HG03175 (cell line): ENCODE measurements around the gene MLLT10.

Experiments used
- ATAC-seq: cut with Tn5 transposase; IDR thresholded peaks from one replicate; pipeline ENCODE4 v1.9.1; 2021; ENCODE audit warnings: mild to moderate bottlenecking, moderate library complexity; ENCODE audit not compliant: unreplicated experiment

Gene MLLT10

DNA sequence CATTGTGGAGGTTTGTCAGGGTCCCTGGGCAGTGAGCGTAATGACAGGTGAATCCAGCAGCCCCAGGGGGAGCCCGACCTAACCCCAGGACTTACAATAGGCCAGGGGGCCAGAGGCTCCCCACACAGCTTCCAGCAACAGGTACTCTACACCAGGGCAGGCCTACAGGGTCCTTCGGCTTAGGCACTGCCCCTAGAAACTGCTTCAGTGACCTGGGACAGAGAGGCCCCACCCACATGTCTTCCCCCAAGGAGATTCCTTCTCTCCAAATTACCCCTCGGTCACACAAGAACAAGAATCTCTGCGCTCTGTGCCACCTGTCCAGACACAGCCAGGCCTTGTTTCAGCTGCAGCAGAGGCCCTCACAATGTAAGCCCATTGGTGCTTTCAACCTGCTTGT lies 32.9 kb upstream of the MLLT10 start:
- no peak for ATAC-seq

- no peak for ATAC-seq
These were observed 32.2 kb upstream of the MLLT10 start for GRCh38 chr10:21501731-21502347.

- ATAC-seq, result no peak
These were observed 31.7 kb upstream of the MLLT10 start for GRCh38 chr10:21502348-21502740.

DNA sequence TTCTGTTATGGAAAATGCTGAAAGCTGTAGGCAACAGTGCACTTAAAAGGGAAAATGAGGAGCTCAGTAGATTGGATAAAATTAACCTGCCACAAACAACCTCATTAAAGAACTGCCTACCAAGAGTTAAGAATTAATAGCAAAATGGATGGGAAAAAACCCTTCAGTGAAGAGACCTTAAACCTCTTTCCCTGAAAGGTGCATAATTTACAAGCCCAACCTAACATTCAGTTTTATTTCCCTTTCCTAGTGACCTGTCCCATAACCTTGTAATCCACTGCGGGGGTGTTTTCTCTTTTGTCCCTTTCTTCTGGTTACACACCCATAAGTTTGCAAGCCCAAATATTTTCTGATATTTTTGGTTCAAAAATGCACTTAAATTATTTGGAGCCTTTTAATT lies 30.5 kb upstream of the MLLT10 start:
- no peak for ATAC-seq

- ATAC-seq, result no peak
These were observed 28.2 kb upstream of the MLLT10 start for GRCh38 chr10:21505711-21506278.

GRCh38 chr10:21506351-21506750 lies 27.7 kb upstream of the MLLT10 start:
- ATAC-seq, result no peak

- no peak for ATAC-seq
These were observed 26.9 kb upstream of the MLLT10 start for GRCh38 chr10:21507150-21507549.

GRCh38 chr10:21508706-21509331 lies 25.2 kb upstream of the MLLT10 start:
- no peak for ATAC-seq

DNA sequence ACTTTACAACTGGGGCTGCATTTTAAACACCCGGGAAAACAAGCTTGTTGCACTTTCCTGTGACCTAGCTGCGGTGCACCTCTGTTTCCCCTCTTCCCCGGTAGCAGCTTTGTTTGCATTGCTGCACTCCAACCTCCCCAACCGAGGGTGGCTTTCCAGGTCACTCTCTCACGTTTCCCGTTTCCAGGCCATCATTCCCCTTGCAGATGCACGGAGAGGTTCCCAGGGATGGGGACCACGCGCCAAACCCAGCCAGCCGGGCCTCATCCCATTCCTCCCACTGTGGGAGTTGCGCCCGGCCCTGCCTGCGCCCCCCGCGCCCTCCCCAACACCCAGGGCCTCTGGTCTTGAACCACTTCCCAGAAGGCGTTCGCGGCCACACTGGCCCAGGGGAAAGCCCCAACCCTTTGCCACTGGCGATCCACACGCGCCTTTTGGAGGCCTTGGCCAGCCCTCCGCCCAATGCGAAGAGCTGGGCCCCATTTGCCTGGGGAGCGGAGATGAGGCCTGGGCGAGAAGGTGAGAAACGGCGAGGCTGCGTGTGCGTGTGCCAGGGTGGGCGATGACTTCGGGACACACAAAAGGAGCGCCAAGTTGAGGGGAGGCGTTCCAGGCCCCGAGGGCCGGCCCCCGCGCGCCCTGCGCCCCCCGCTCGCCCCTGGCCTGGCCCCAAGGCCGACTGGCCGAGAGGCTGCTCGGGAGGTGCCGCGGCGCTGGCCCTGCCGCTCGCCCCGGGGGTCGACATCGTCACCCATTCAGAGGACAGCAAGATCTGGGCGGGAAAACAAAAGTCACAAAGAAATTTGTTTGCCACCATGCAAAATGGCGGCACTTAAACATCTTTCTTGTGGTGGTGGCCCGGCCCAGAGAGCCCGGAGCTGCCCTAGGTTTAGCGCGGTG lies 24.4 kb upstream of the MLLT10 start:
- ATAC-seq, result no peak

GRCh38 chr10:21510241-21511094 lies 23.6 kb upstream of the MLLT10 start:
- no peak for ATAC-seq

DNA sequence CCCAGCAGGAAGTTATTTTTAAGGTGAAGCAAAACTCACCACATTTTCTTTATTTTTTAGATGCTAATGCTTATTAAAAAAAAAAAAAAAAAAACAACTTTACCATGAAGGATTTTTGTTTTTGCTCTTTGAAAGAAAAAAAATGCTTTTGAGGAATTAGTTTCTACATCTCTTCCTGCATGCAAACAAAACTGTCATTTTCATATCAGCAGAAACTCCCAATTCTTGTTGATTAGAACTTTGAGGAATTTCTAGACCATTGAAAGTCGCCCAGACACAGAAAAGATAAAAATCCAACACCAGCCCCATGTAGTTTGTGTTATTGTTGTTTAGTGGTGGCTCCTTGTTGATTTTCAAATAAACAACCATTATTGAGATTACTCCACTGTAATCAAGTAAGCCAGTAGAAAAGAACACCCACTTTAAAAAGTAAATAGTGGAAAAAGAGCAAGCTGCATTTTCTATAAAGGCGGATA lies 22.9 kb upstream of the MLLT10 start:
- no peak for ATAC-seq

- no peak for ATAC-seq
These were observed 22.0 kb upstream of the MLLT10 start for GRCh38 chr10:21511946-21512572.

DNA sequence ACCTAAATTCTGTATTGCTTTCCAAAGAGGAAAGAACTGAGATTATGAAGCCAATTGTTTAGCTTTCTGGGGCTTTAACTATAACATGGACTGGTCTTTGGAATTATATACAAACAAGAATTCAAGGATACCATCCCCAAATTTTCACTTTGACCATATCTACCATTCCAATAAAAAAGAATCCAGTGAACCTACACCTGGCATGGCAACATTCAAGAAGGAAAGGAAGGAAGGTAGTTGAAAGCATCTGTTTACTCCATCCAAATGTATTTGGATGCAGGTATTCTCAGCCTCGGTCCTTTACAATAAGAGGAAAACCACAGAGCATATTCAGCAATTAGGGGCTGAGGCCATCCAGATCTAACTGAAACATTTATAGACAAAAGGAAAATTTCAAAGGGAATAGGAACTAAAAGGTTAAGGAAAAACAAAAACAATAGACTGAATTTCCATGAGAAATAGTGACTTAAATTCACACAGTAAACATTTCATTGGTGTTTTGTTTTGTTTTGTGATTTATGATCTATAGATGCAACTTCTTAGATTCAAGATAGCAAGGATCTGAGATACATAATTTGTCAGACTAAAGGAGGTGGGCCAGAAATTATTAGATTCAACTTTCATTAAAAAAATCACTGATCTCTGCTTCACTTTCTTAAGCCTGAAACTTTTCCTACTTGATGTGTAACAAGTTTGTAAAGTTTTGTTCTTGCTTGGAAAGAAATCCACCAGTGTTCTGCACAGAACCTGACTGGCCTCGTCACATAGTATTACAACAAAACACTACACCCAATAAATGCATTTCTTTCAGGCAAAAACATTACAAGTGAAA lies 21.2 kb upstream of the MLLT10 start:
- ATAC-seq, result no peak

GRCh38 chr10:21513405-21513788 lies 20.6 kb upstream of the MLLT10 start:
- no peak for ATAC-seq

GRCh38 chr10:21514129-21514817 lies 19.8 kb upstream of the MLLT10 start:
- no peak for ATAC-seq

GRCh38 chr10:21514818-21515351 lies 19.1 kb upstream of the MLLT10 start:
- no peak for ATAC-seq

DNA sequence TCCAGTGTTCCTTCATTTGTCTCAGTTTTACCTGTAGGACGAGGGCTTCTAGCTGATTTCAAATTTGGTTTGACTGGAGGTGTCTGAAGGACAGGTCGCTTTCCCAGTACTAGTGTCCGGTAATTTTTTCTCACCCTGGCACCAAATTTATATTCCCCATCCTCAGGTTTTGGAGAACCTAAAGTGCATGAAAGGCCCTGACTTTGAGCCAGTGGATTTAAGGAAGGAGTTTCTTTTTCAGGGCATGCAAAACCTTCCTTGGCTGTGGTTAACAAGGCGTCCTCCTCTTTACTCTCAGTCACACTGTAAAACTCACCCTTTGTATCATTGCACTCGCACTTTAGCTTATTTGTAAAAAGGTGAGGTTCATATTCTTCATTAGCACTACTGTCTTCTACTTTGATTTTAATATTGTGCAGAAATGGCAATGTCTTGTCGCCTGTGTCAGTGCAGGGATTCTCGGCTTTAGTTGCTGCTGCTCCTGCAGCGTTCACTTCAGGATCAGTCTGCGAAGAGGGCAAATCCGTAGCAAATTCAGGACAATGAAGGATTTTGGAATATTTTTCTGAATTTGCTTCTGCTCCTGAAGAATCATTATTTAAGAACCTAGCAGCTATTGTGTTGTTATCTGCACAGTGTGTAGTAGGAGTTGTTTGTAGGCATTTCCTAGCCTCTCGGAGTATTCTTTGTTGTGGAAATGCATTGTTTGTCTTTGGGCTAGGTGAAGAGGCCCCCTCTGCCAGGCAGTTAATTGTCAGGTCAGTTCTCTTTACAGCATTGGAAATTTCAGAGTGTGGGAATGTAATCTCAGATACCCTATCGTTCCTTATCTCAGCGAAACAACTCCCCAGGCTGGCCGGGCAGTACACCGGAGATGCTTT lies 18.4 kb upstream of the MLLT10 start:
- ATAC-seq, result no peak
